ENCODE results near the gene SNRPA.
"Not testable (repeated sequence)": the region's sequence is repeated elsewhere in the genome, so short reads cannot be mapped to it uniquely, and the experiment has no call there.

The SNRPA gene

DNA sequence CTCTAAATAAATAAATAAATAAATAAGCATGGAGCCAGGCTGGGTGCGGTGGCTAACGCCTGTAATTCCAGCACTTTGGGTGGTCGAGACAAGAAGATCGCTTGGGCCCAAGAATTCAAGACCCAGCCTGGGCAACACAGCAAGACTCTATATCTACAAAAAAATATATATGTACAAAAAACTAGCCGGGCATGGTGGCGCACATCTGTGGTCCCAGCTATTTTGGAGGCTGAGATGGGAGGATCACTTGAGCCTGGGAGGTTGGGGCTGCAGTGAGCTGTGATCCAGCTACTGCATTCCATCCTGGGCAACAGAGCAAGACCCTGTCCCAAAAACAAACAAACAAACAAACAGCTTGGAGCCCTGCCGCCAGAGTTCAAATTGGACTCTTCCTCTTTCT, 3.5 kb upstream of the SNRPA start:
- no peak for DNase-seq (ENCODE audit: low read depth)

GRCh38 chr19:40750058-40750873, 737 bp upstream of the SNRPA start, which contains the start of gene ACTMAP:
Gene ACTMAP, minus strand, starts transcription at chr19:40750477. Its CDS starts 674 bp downstream, at chr19:40749803.
- peak; percentile 98 for DNase-seq (ENCODE audit: low read depth)

GRCh38 chr19:40752257-40752781, 1.3 kb downstream of the SNRPA start:
- DNase-seq (ENCODE audit: low read depth), result no peak

GRCh38 chr19:40754611-40755247, 3.7 kb downstream of the SNRPA start:
- DNase-seq (ENCODE audit: low read depth), result no peak

DNA sequence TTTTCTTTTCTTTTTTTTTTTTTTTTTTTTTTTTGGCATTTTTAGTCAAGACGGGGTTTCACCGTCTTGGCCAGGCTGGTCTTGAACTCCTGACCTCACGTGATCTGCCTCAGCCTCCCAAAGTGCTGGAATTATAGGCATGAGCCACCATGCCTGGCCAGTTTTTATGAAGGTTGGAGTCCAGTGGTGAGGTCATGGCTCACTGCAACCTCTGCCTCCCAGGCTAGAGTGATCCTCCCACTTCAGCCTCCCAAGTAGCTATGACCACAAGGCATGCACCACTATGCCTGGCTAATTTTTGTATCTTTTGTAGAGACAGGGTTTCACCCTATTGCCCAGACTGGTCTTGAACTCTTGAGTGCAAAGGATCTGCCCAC, 4.2 kb downstream of the SNRPA start:
- DNase-seq (ENCODE audit: low read depth), result no peak

- no peak for DNase-seq (ENCODE audit: low read depth)
These were observed 4.8 kb downstream of the SNRPA start for GRCh38 chr19:40755791-40756190.

GRCh38 chr19:40756502-40757110, 5.6 kb downstream of the SNRPA start:
- no peak for DNase-seq (ENCODE audit: low read depth)

DNA sequence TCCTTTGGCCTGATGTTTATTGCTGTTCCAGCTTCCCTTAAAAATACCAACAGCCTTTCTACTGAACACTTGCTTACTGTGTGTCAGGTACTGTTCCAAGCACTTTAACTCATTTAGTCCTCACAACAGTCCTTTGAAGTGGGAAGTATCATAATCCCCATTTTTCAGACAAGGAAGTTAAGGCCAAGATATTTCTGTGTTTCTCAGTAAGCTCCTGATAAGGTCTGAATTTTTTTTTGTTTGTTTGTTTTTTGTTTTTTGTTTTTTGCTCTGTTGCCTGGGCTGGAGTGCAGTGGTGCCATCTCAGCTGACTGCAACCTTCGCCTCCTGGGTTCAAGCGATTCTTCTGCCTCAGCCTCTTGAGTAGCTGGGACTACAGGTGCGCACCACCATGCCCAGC, 7.5 kb downstream of the SNRPA start:
- no peak for DNase-seq (ENCODE audit: low read depth)

DNA sequence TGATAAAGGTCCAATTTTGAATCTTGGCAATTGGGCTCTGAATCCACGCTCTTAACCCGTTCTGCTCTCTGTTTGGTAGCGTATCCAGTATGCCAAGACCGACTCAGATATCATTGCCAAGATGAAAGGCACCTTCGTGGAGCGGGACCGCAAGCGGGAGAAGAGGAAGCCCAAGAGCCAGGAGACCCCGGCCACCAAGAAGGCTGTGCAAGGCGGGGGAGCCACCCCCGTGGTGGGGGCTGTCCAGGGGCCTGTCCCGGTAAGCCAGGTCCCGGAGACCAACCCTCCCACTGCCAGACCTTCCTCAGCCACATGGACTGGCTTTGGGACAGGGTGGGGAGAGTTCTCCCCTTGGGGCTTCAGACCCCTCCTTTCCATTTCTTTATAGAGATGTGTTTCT, 8.3 kb downstream of the SNRPA start:
- no peak for DNase-seq (ENCODE audit: low read depth)

GRCh38 chr19:40762754-40763470, 11.9 kb downstream of the SNRPA start:
- no peak for DNase-seq (ENCODE audit: low read depth)

- DNase-seq (ENCODE audit: low read depth), result no peak
These were observed 12.5 kb downstream of the SNRPA start for GRCh38 chr19:40763526-40763925.

- DNase-seq (ENCODE audit: low read depth), result no peak
These were observed 13.0 kb downstream of the SNRPA start for GRCh38 chr19:40763963-40764362.

DNA sequence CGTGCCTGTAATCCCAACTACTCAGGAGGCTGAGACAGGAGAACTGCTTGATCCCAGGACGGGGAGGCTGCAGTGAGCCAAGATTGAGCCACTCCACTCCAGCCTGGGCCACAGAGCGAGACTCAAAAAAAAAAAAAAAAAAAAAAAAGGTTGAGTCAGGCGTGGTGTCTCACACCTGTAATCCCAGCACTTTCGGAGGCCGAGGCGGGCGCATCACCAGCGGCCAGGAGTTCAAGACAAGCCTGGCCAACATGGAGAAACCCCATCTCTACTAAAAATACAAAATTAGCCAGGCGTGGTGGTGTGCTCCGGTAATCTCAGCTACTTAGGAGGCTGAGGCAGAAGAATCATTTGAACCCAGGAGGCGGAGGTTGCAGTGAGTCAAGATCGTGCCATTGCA, 15.4 kb downstream of the SNRPA start:
- not testable (repeated sequence) for DNase-seq (ENCODE audit: low read depth)

DNA sequence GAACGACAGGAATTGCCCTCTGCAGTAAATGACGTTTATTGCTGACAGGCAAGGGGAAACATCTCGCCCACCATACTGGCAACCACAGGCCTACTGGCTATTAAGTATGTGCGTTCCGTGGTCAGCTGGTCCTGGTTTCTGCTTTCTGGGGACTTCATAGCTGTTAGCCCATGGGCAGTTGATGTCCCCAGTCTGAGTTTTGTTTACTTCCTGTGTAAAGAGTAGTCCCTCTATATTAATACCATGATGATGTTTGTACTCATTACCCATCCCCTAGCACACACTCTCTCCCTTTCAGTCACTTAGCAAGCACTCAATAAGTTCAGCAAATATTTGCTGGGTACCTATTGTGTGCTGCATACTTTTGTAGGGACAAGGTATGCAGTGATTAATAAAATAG, 17.9 kb downstream of the SNRPA start:
- no peak for DNase-seq (ENCODE audit: low read depth)

DNA sequence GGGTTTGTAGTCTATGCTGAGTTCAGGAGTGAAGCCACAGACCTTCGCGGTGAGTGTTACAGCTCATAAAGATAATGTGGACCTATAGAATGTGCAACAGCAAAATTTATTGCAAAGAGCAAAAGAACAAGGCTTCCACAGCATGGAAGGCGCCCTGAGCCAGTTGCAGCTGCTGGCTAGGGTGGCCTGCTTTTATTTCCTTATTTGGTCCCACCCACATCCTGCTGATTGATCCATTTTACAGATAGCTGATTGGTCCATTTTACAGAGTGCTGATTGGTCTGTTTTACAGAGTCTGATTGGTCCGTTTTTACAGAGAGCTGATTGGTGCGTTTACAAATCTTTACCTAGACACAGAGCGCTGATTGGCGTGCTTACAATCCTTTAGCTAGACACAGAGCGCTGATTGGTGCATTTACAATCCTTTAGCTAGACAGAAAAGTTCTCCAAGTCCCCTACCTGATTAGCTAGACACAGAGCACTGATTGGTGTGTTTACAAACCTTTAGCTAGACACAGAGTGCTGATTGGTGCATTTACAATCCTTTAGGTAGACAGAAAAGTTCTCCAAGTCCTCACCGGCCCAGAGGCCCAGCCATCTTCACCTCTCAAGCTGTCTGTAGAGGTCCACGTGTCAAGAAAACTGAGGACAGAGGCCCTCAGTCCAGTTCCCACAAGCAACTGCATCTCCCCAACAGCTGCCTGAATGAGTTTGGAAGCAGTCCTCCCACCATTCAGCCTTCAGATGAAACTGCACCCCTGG, 20.3 kb downstream of the SNRPA start:
- DNase-seq (ENCODE audit: low read depth), result not testable (repeated sequence)

DNA sequence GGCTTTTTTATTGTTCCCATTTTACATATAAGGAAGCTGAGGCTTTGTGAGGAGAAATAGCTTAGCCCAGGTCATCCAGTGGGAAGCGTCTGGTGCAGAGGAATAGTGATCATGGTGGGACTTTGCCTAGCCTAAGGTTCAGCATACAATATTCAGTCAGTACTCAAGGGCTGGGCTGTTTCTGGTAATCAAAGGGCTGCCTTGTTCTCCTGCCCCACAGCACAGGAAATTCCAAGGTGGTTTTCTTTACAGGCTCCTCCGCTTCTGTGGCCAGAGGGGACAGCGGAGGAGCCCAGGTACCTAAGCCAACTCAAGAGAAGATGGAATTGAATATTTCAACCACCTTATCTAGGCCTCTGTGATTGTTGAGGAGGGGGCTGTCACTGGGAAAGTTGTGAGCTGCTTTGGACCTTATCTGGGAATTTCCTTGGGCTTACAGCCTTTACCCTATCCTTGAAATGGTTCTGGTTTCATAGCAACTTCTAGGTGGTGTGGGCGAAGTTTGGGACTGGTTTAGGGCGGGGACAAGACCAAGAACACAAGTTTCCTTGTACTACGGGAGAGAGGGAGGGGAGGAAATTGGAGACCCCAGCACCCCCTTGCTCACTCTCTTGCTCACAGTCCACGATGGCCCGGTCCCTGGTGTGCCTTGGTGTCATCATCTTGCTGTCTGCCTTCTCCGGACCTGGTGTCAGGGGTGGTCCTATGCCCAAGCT, 24.1 kb downstream of the SNRPA start, which contains the start of gene MIA:
Gene MIA, plus strand, starts transcription at position 606 of the 716 bp plus-strand sequence. Its CDS starts 22 bp downstream, at position 628.
- DNase-seq (ENCODE audit: low read depth), result no peak

GRCh38 chr19:40775632-40776022, 24.6 kb downstream of the SNRPA start:
- no peak for DNase-seq (ENCODE audit: low read depth)

GRCh38 chr19:40776364-40776763, 25.4 kb downstream of the SNRPA start:
- no peak for DNase-seq (ENCODE audit: low read depth)

DNA sequence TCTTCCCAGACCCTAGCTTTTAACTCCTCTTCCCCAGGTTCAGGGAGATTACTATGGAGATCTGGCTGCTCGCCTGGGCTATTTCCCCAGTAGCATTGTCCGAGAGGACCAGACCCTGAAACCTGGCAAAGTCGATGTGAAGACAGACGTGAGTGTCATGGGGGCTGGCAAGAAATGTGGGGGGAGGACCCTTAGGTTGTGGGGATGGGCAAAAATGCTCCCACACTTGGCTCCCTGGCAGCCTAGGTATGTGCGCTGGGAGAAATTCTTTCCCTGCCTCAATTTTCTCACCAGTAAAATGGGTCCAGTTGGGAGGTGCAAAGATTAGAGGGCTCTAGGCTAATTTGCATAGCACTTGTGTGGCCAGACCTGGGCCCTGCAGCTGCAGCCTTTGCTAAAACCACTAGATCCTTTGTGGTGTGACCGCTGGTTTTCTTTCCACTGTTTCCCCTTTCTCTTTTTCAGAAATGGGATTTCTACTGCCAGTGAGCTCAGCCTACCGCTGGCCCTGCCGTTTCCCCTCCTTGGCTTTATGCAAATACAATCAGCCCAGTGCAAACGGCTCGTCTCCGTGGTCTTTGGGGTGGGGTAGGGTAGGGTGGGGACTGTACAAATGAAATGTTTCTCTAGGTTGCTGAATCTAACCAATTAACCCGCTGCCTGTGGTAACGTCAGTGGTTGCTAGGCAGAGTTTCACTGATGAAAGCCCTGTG, 26.1 kb downstream of the SNRPA start:
- peak; percentile 78 for DNase-seq (ENCODE audit: low read depth)

GRCh38 chr19:40777645-40777936, 26.6 kb downstream of the SNRPA start:
- no peak for DNase-seq (ENCODE audit: low read depth)
